NT2/D1 (cell line): ENCODE data around the gene PIK3C2A.

Experiments
- DNase-seq: peaks from one replicate; pipeline ENCODE4 v3.0.0-alpha.2; 2011; ENCODE audit warnings: low read depth, low spot score
- H3K27me3 ChIP-seq: 2 replicates; pipeline ENCODE4 v1.6.0; 2011; ENCODE audit warnings: mild to moderate bottlenecking; ENCODE audit not compliant: insufficient read length, insufficient read depth
- H3K36me3 ChIP-seq: 2 replicates; pipeline ENCODE4 v1.6.1; 2011; ENCODE audit warnings: mild to moderate bottlenecking, low read length, mixed read lengths; ENCODE audit not compliant: insufficient read depth, insufficient read length
- H3K4me1 ChIP-seq: 2 replicates; pipeline ENCODE4 v1.5.1; 2011; ENCODE audit not compliant: insufficient read depth, insufficient read length
- H3K4me3 ChIP-seq: 2 replicates; pipeline ENCODE4 v1.5.1; 2011; ENCODE audit warnings: low read depth; ENCODE audit not compliant: insufficient read length
- H3K9ac ChIP-seq: 2 replicates; pipeline ENCODE4 v1.6.0; 2011; ENCODE audit warnings: low read depth; ENCODE audit not compliant: insufficient read length
- H3K9me3 ChIP-seq: 2 replicates; pipeline ENCODE4 v1.5.1; 2011; ENCODE audit warnings: mild to moderate bottlenecking, low read length; ENCODE audit not compliant: insufficient read depth
- SUZ12 ChIP-seq: IDR thresholded peaks from 2 replicates; pipeline ENCODE4 v1.6.1; 2011; ENCODE audit not compliant: insufficient read length, insufficient read depth; ENCODE audit errors: extremely low read depth
- YY1 ChIP-seq: IDR thresholded peaks from 2 replicates; pipeline ENCODE4 v1.6.1; 2011; ENCODE audit not compliant: insufficient read length, insufficient read depth
- ZNF274 ChIP-seq: IDR thresholded peaks from 2 replicates; pipeline ENCODE4 v1.6.1; 2011; ENCODE audit warnings: mild to moderate bottlenecking, low read depth, low read length

PIK3C2A gene

DNA sequence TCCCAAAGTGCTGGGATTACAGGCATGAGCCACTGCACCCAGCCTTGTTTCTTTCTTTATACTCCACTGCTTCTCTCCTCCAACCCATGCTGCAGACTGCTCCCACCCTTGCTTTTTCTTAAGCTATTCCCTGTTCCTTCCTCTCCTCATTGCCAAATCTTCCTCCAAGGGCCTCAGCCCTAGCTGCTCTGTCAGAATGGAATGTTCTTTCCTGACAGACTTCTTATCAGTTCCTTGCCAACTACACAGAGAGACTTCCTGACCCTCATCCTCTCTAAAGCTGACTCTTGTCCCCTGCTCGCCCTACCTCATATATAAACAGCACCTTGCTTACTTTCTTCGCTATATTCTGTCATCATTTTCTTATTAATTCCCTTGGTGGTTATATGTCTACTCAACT, 16.9 kb upstream of the PIK3C2A start:
- H3K4me1 ChIP-seq: no peaks in the 10 kb centered on the region
- H3K36me3 ChIP-seq: no peaks in the 10 kb centered on the region
- TF ChIP-seq SUZ12: no peak
- no peak for TF ChIP-seq YY1
- TF ChIP-seq ZNF274: no peak
- H3K4me3 ChIP-seq: no peak overlapping the region
- no peak overlapping the region for H3K9ac ChIP-seq
- no peak for DNase-seq
- H3K27me3 ChIP-seq: no peaks in the 10 kb centered on the region
- H3K9me3 ChIP-seq: no peaks in the 10 kb centered on the region

DNA sequence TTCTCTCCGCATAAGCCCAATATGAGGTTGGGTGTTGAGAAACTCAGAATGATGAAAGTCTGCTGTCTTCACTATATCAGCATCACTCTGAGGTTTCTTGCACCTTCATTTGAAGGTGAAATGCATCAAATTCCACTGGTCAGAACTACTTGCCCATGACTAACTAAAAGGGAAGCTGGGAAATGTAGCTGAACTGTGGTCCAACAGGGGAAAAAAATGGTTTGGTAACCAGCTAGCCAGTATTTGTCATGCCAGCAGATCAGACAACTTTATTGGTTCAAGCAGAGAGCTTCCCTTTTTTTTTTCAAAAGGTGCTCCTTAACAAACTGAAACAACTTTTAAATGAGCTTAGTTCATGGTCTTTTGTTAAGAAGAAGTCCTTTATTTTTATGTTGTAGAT, 14.2 kb upstream of the PIK3C2A start:
- Histone ChIP-seq H3K36me3 (no peaks in the 10 kb centered on the region), H3K4me1 (no peaks in the 10 kb centered on the region), H3K9ac (no peak overlapping the region), H3K4me3 (no peak overlapping the region), H3K27me3 (no peaks in the 10 kb centered on the region), H3K9me3 (no peaks in the 10 kb centered on the region)
- DNase-seq: no peak
- TF ChIP-seq SUZ12 (no peak), ZNF274 (no peak), YY1 (no peak)

- H3K4me3 ChIP-seq: no peak overlapping the region
- H3K36me3 ChIP-seq: no peaks in the 10 kb centered on the region
- TF ChIP-seq SUZ12 (no peak), ZNF274 (no peak), YY1 (no peak)
- peaks cover 5% of the 10 kb centered on the region for H3K9me3 ChIP-seq
- no peaks in the 10 kb centered on the region for H3K27me3 ChIP-seq
- no peak overlapping the region for H3K9ac ChIP-seq
- no peaks in the 10 kb centered on the region for H3K4me1 ChIP-seq
- DNase-seq: no peak
Measured at GRCh38 chr11:17219016-17219415, 11.2 kb upstream of the PIK3C2A start.

DNA sequence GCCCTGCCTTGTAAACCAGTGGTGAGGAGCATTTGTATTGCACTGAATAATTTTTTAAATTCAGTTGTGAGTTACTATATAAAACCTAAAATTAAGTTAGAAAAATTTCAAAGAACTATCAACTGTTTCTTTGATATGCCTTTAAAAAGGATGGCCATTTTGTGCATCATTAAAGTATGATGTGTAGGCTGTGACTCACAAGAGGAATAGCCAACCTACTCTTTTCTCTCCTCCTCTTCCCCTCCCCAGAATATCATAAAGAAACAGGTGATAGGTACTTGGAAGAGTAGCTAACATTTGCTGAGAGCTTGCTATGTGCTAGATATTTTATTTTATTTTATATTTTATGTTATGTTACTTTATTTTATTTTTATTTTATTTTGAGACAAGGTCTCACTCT, 10.6 kb upstream of the PIK3C2A start:
- no peak for DNase-seq
- no peak for TF ChIP-seq ZNF274
- Histone ChIP-seq H3K4me3 (no peak overlapping the region), H3K9me3 (peaks cover 8% of the 10 kb centered on the region), H3K27me3 (no peaks in the 10 kb centered on the region), H3K9ac (no peak overlapping the region), H3K36me3 (no peaks in the 10 kb centered on the region), H3K4me1 (no peaks in the 10 kb centered on the region)

GRCh38 chr11:17217401-17217800, 9.6 kb upstream of the PIK3C2A start:
- no peak for DNase-seq
- H3K9me3 ChIP-seq: peaks cover 8% of the 10 kb centered on the region
- no peaks in the 10 kb centered on the region for H3K36me3 ChIP-seq
- no peak overlapping the region for H3K9ac ChIP-seq
- no peaks in the 10 kb centered on the region for H3K4me1 ChIP-seq
- H3K4me3 ChIP-seq: no peak overlapping the region
- no peaks in the 10 kb centered on the region for H3K27me3 ChIP-seq
- TF ChIP-seq YY1: no peak
- TF ChIP-seq SUZ12: no peak
- TF ChIP-seq ZNF274: no peak

DNA sequence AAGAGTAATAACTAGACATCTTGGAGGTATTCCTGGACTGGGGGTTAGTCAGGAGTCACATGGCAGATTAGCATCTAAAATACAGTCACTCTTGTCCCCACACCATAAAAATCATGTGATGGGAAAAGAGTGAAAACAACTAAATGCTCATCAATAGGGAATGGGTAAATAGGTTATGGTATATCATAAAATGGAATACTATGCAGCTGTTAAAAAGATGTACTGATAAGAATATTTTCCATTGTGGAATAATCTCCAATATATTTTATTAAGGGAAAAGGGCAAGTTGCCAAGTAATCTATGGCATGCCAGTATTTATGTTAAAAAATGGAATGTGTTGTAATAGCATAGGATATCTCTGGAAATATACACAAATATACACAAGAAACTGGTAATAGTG, 6.6 kb upstream of the PIK3C2A start:
- Histone ChIP-seq H3K9me3 (peaks cover 8% of the 10 kb centered on the region), H3K9ac (no peak overlapping the region), H3K27me3 (no peaks in the 10 kb centered on the region), H3K4me1 (no peaks in the 10 kb centered on the region), H3K36me3 (no peaks in the 10 kb centered on the region), H3K4me3 (no peak overlapping the region)
- DNase-seq: no peak
- TF ChIP-seq YY1: no peak
- no peak for TF ChIP-seq ZNF274
- TF ChIP-seq SUZ12: no peak

GRCh38 chr11:17211286-17211685, 3.5 kb upstream of the PIK3C2A start:
- DNase-seq: no peak
- Histone ChIP-seq H3K36me3 (no peaks in the 10 kb centered on the region), H3K27me3 (no peaks in the 10 kb centered on the region), H3K4me1 (no peaks in the 10 kb centered on the region), H3K4me3 (no peak overlapping the region), H3K9ac (no peak overlapping the region), H3K9me3 (peaks cover 8% of the 10 kb centered on the region)
- TF ChIP-seq SUZ12 (no peak), YY1 (no peak), ZNF274 (no peak)

- H3K36me3 ChIP-seq: no peaks in the 10 kb centered on the region
- H3K4me3 ChIP-seq: no peak overlapping the region
- H3K4me1 ChIP-seq: no peaks in the 10 kb centered on the region
- H3K27me3 ChIP-seq: no peaks in the 10 kb centered on the region
- DNase-seq: no peak
- peaks cover 8% of the 10 kb centered on the region for H3K9me3 ChIP-seq
- TF ChIP-seq ZNF274: no peak
- TF ChIP-seq YY1: no peak
- no peak overlapping the region for H3K9ac ChIP-seq
Measured at GRCh38 chr11:17209939-17210245, 2.1 kb upstream of the PIK3C2A start.
